Measurements from ENCODE around the gene DUSP9. TPM values are rescaled to one million over a fixed set of nuclear protein-coding genes. Genes with fewer than 3 reads are reported as not detected.

DUSP9 gene
- total RNA-seq, 1 experiment from 2014 or later: 12.0 TPM

GRCh38 chrX:153686711-153687110 lies 39.7 kb downstream of the DUSP9 start:
- Mint-ChIP-seq H3K9me3 (ENCODE audit: unreplicated experiment) (no peaks in the 10 kb centered on the region), H3K4me1 (ENCODE audit: low read depth, unreplicated experiment) (no peaks in the 10 kb centered on the region), H3K27ac (ENCODE audit: unreplicated experiment) (peak overlapping the region; percentile 7), H3K36me3 (ENCODE audit: insufficient read depth, unreplicated experiment) (peaks cover 5% of the 10 kb centered on the region), H3K27me3 (ENCODE audit: insufficient read depth, unreplicated experiment) (no peaks in the 10 kb centered on the region), H3K4me3 (ENCODE audit: unreplicated experiment) (no peak overlapping the region)
- Histone ChIP-seq H3K4me3 (ENCODE audit: low read depth, low read length) (peak overlapping the region; percentile 35), H3K36me3 (ENCODE audit: control insufficient read depth, insufficient read depth, low read length) (no peaks in the 10 kb centered on the region), H3K9me3 (no peaks in the 10 kb centered on the region), H3K4me1 (no peaks in the 10 kb centered on the region), H3K27me3 (replicated peaks; ENCODE audit: control insufficient read depth, insufficient read depth, low read length) (no peaks in the 10 kb centered on the region)
- no peak for TF ChIP-seq CTCF (IDR thresholded peaks at IDR 0.05; ENCODE audit: insufficient read depth in 1 of 2, low read depth in 1 of 2, low read length in 1 of 2, severe bottlenecking in 1 of 2, unreplicated experiment in 1 of 2)
- ChIA-PET POLR2A (no interaction called here), CTCF (interaction anchor here (0.6 to 1.7 kb wide), 7 partner anchors 11 to 1209 kb away, joined by 3 to 13 read pairs (median 4); partner anchors contain the start of gene DUSP9)
- intact Hi-C loops (cut with micrococcal nuclease; ENCODE audit: unreplicated experiment): loop anchor here (1.0 kb wide), 1 partner anchor 22 kb away; no protein-coding TSS in a partner anchor
- no peak for DNase-seq
- BruUV-seq (replicated peaks): no TSS peak

GRCh38 chrX:153687121-153688039 lies 40.4 kb downstream of the DUSP9 start, which contains the start of gene SLC6A8:
SLC6A8 (plus strand) TSS chrX:153687926; CDS start chrX:153688575, 649 bp downstream.
- no TSS peak for BruUV-seq (replicated peaks)

More at GRCh38 chrX:153687121-153688039, 40.4 kb downstream of the DUSP9 start, which contains the start of gene SLC6A8:
- no peaks in the 10 kb centered on the region for H3K9me3 Mint-ChIP-seq (ENCODE audit: unreplicated experiment)
- H3K4me3 ChIP-seq (ENCODE audit: low read depth, low read length): peak within 1 kb of the TSS; percentile 35
- H3K36me3 Mint-ChIP-seq (ENCODE audit: insufficient read depth, unreplicated experiment): peaks cover 5% of the 10 kb centered on the region
- no peaks in the 10 kb centered on the region for H3K9me3 ChIP-seq
- intact Hi-C loops (cut with micrococcal nuclease; ENCODE audit: unreplicated experiment): loop anchor here (1.0 kb wide), 1 partner anchor 21 kb away; no protein-coding TSS in a partner anchor
- H3K27ac Mint-ChIP-seq (ENCODE audit: unreplicated experiment): peak within 1 kb of the TSS; percentile 35
- ChIA-PET CTCF (interaction anchor here (0.7 to 1.7 kb wide), 5 partner anchors 11 to 136 kb away, joined by 3 to 13 read pairs (median 4); partner anchors contain the start of gene DUSP9), POLR2A (no interaction called here)
- no peaks in the 10 kb centered on the region for H3K4me1 Mint-ChIP-seq (ENCODE audit: low read depth, unreplicated experiment)
- H3K36me3 ChIP-seq (ENCODE audit: control insufficient read depth, insufficient read depth, low read length): no peaks in the 10 kb centered on the region
- H3K27me3 Mint-ChIP-seq (ENCODE audit: insufficient read depth, unreplicated experiment): no peaks in the 10 kb centered on the region
- DNase-seq: peak; percentile 68 to 71
- H3K27me3 ChIP-seq (replicated peaks; ENCODE audit: control insufficient read depth, insufficient read depth, low read length): no peaks in the 10 kb centered on the region
- TF ChIP-seq CTCF (IDR thresholded peaks at IDR 0.05; ENCODE audit: insufficient read depth in 1 of 2, low read depth in 1 of 2, low read length in 1 of 2, severe bottlenecking in 1 of 2, unreplicated experiment in 1 of 2): peak; percentile 46 to 54
- peak within 1 kb of the TSS; percentile 77 for H3K4me3 Mint-ChIP-seq (ENCODE audit: unreplicated experiment)
- no peaks in the 10 kb centered on the region for H3K4me1 ChIP-seq
